Kidney (tissue), 14 donors: Measurements from ENCODE around the gene EMSY. TPM values are rescaled to one million over a fixed set of nuclear protein-coding genes. Genes with fewer than 3 reads are reported as not detected.
A peak's percentile ranks its signal among the peaks of the same experiment; 100 is the strongest.

Source experiments
- DNase-seq, 5 donors: peaks; one replicate each; pipeline ENCODE4 v3.0.0-alpha.2; 2013 to 2020
- FAIRE-seq: peaks from 2 replicates; lab custom pipeline; 2012; peaks lifted over from hg19 to GRCh38; lab: Jason Lieb, UNC
- H3K27ac ChIP-seq, 2 donors: one replicate each; pipeline ENCODE4 v1.7.0; 2013; ENCODE audit warnings: low read depth in 2 of 2, low read length in 2 of 2, inconsistent platforms in 1 of 2
- H3K27me3 ChIP-seq: one replicate; pipeline ENCODE4 v1.7.1; 2013; ENCODE audit warnings: low read length, inconsistent platforms; ENCODE audit not compliant: control insufficient read depth, insufficient read depth
- H3K36me3 ChIP-seq, 3 donors: one replicate each; pipeline versions ENCODE4 v1.7.0 to v1.7.1; 2013; ENCODE audit warnings: low read length in 3 of 3, control low read depth in 1 of 3, inconsistent platforms in 1 of 3; ENCODE audit not compliant: insufficient read depth in 3 of 3, control insufficient read depth in 2 of 3
- H3K4me1 ChIP-seq, 3 donors: one replicate each; pipeline versions ENCODE4 v1.7.0 to v1.7.1; 2013; ENCODE audit warnings: low read length in 3 of 3, inconsistent platforms in 1 of 3, low read depth in 1 of 3; ENCODE audit not compliant: control insufficient read depth in 2 of 3, insufficient read depth in 2 of 3
- H3K4me3 ChIP-seq, 3 donors: one replicate each; pipeline versions ENCODE4 v1.7.0 to v1.8.1; 2013; ENCODE audit warnings: low read length in 3 of 3, control low read depth in 1 of 3, inconsistent platforms in 1 of 3
- H3K9ac ChIP-seq, 3 donors: one replicate each; pipeline versions ENCODE4 v1.7.0 to v1.7.1; 2013; ENCODE audit warnings: low read length in 3 of 3, control low read depth in 1 of 3, inconsistent platforms in 1 of 3
- H3K9me3 ChIP-seq, 3 donors: one replicate each; pipeline versions ENCODE4 v1.7.0 to v1.7.1; 2013; ENCODE audit warnings: low read length in 3 of 3, control low read depth in 1 of 3, inconsistent platforms in 1 of 3; ENCODE audit not compliant: control insufficient read depth in 2 of 3, insufficient read depth in 1 of 3
- CTCF ChIP-seq: IDR thresholded peaks from 3 replicates; pipeline ENCODE4 v1.5.1; 2012; ENCODE audit warnings: mild to moderate bottlenecking, moderate library complexity, borderline replicate concordance; ENCODE audit not compliant: insufficient read depth; ENCODE audit errors: extremely low read depth
- intact Hi-C: fragments of 100-400 bp; cut with DNase I; formaldehyde crosslinking; loops from one replicate; pipeline ENCODE4 v1.11.1; 2022
- polyA plus RNA-seq: library from polyadenylated mRNA; stranded (reverse); fragments of 350-450 nt; fragmentation: Illumina TruSeq; extraction: RNeasy Lipid Tissue Mini Kit (QIAGEN cat#74804); gene quantifications from one replicate; pipeline ENCODE4 v1.2.3, GENCODE V29; 2014; ENCODE audit warnings: low read depth, low replicate concordance; ENCODE audit not compliant: insufficient read depth
- total RNA-seq: library from RNA; stranded (reverse); fragmentation: NEBNext Ultra II Directional; extraction: Animal tissue kit (Norgen Biotek cat#: 25700); gene quantifications from one replicate; pipeline ENCODE4 v1.2.1, GENCODE V29; 2021
- donor health status: control.
- donor health status: control.
- donor health status: control.
- donor health status: control.
- donor health status: control.
- donor health status: DM: yes; HTN: yes; CAD: no.
- donor health status: Normal renal cell carcinoma (clear cell type).

The EMSY gene
- total and polyA plus RNA-seq, 2 donors from 2014 or later, result 7.5 to 22.2 TPM

DNA sequence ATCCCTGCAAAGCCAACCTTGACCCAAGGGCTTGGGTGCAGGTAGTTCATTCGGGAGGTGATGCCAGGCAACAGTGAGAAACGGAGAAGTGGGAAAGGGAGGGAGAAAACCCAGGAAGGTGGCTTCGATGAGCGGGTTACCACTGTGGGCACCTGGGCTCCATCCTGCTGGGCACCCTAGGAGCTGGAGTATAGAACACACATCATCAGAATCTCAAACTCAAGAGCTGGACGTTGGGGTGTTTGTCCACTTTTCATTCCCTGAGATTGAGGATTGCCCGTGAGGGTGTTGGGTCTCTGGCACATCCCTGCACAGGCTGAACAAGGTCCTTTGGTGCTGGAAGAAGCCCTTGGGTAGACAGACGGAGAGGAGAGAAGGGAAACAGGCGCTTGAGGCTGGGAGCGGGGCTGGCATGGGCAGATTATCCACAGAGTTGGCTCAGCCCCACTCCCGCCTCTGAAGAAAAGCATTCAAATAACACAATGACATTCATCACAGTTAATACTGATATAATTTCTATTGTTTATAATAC lies 155.4 kb downstream of the EMSY start:
- Histone ChIP-seq H3K27ac (no peak overlapping the region), H3K9me3 (no peaks in the 10 kb centered on the region), H3K9ac (no peak overlapping the region), H3K4me3 (no peak overlapping the region), H3K36me3 (no peaks in the 10 kb centered on the region), H3K4me1 (peaks cover 0 to 19% (median 10%) of the 10 kb centered on the region in 3 donors), H3K27me3 (no peaks in the 10 kb centered on the region)
- no peak for TF ChIP-seq CTCF
- DNase-seq, result peak in 2 of 5 donors; percentile 4 to 24
- intact Hi-C loops, result no loop called here
- FAIRE-seq, result no peak

GRCh38 chr11:76601272-76601671 lies 156.5 kb downstream of the EMSY start:
- TF ChIP-seq CTCF, result no peak
- Histone ChIP-seq H3K4me1 (peaks cover 0 to 25% (median 10%) of the 10 kb centered on the region in 3 donors), H3K9ac (no peak overlapping the region), H3K27ac (no peak overlapping the region), H3K9me3 (no peaks in the 10 kb centered on the region), H3K4me3 (no peak overlapping the region), H3K27me3 (no peaks in the 10 kb centered on the region), H3K36me3 (no peaks in the 10 kb centered on the region)
- intact Hi-C loops, result no loop called here
- FAIRE-seq, result no peak
- DNase-seq, result peak in 1 of 5 donors; percentile 4

DNA sequence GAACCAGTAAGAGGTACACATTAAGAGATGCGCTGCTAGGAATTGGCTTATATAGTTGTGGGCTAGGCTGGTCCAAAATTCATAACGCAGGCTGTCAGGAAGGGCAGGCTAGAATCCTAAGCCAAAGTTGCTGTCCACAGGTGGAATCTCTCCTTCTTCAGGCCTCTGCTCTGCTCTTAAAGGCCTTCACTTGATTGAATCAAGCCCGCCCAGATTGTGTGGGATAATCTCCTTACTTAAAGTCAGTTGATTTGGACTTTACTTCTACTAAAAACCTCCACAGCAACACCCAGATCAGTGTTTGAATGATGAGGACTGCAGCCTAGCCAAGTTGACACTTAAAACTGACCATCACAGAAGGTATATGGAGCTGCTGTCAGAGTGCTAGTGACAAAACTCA lies 156.9 kb downstream of the EMSY start:
- Histone ChIP-seq H3K9me3 (no peaks in the 10 kb centered on the region), H3K9ac (no peak overlapping the region), H3K4me3 (no peak overlapping the region), H3K27me3 (no peaks in the 10 kb centered on the region), H3K27ac (peak overlapping the region in 1 of 2 donors; percentile 45), H3K36me3 (no peaks in the 10 kb centered on the region), H3K4me1 (peaks cover 0 to 25% (median 10%) of the 10 kb centered on the region in 3 donors)
- DNase-seq (no peak), FAIRE-seq (no peak)
- intact Hi-C loops, result no loop called here
- no peak for TF ChIP-seq CTCF
